ENCODE results near the gene TP63. TPM values are rescaled to one million over a fixed set of nuclear protein-coding genes. Genes with fewer than 3 reads are reported as not detected.

Gene TP63
- polyA plus RNA-seq, 2 of the 4 experiments (the other 2 are of a cell fraction), result 1.5 to 5.4 TPM

DNA sequence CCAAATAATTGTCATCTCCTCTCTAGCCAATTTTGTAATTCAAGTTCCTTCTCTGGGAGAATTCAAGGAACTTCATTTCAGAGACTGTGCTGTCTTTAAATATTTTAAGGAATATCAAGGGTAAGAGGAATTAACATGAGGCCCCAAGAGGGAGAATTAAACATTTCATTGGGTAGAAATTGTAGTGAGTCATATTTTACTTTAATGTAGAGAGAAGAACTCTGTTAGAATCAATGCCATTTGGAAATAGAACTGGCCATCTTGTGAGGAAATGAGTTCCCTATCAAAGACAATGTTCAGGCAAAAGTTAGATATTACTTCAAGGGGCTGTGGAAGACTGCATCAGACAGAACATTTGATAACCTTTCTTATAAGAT lies 43.5 kb upstream of the TP63 start (continued):
- no peak for TF ChIP-seq NPAS2 (CRISPR knock-in tag; IDR thresholded peaks at IDR 0.05; ENCODE audit: borderline replicate concordance)
- no peak for TF ChIP-seq EHF (CRISPR knock-in tag; IDR thresholded peaks at IDR 0.05)

DNA sequence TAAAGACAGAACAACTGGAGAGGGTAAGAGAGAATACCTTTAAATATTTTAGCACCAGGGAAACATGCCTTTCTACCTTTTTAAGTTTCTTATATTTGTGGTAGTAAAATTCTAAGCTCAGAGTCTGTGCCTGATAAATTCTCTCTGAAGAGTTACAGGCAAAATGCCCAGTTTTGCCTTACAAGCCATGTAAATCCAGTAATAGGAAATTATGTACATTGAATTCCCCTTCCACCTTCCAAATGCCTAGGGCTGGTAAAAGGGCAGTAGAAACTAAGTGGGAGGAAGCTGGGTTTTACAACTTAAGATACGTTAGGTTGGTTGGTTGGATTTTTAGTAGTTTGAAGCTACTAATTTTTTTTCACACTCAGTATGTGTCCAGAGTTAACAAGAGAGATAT lies 43.1 kb upstream of the TP63 start:
- Histone ChIP-seq H3K9me3 (no peaks in the 10 kb centered on the region), H3K4me3 (no peak overlapping the region), H3K4me1 (peaks cover 21% of the 10 kb centered on the region), H3K27ac (peak overlapping the region; percentile 72 to 83), H3K4me2 (peak overlapping the region; percentile 59)
- DNase-seq (ENCODE audit: low read depth in 1 of 2, low spot score in 1 of 2) (no peak), FAIRE-seq (no peak), ATAC-seq (no peak)
- ChIA-PET CTCF (interaction anchor here (1.1 kb wide), 1 partner anchor 9 kb away, joined by 3 read pairs; no protein-coding TSS in a partner anchor), POLR2A (interaction anchor here (1.0 kb wide), 1 partner anchor 42 kb away, joined by 3 read pairs; no protein-coding TSS in a partner anchor)
- 55% methylated on average over 1 of the region's 1 CpG for WGBS (ENCODE audit: missing lambda C conversion rate)
- TF ChIP-seq ZSCAN20 (CRISPR knock-in tag; IDR thresholded peaks at IDR 0.05) (no peak), FOSL2 (IDR thresholded peaks at IDR 0.05) (no peak), FOSL2 (CRISPR knock-in tag; IDR thresholded peaks at IDR 0.05) (no peak), CBX8 (IDR thresholded peaks at IDR 0.05) (no peak), SREBF2 (IDR thresholded peaks at IDR 0.05) (no peak), NPAS2 (CRISPR knock-in tag; IDR thresholded peaks at IDR 0.05; ENCODE audit: borderline replicate concordance) (no peak)

DNA sequence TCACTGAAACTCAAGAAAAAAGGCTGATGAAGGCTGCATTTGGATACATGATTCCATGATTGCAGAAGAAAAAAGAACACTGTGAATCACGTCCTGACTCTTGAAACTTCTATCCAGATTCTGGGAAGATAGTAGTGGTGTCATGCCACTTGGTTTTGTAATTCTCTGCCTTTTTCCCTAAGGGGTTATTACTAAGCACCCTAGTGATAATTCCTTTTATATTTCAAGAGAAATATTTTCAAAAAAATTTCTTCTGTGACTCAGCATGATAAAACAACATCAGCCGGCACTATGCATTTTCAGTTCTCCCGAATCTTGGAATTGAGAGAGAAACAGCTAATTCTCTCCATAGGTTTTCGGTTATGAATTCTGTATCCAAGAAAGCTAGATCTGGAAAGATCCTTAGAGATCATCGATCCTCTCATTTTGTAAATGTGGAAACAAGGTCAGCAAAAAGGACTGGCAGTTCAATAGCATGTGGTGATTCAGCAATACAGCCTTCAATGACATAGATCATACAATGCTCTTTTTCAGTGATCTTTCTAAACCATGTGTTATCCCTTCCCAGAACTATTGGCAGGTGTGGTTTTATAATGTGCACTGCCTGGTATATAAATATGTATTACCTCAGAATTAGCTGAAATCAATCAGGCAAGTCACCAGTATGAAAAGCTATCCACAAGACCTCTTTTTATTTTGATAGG lies 42.6 kb upstream of the TP63 start:
- no peak for FAIRE-seq
- WGBS (ENCODE audit: missing lambda C conversion rate), result 27% methylated on average over 5 of the region's 5 CpGs
- ChIA-PET CTCF (interaction anchor here (1.1 kb wide), 1 partner anchor 10 kb away, joined by 3 read pairs; no protein-coding TSS in a partner anchor), POLR2A (interaction anchor here (1.0 kb wide), 1 partner anchor 41 kb away, joined by 3 read pairs; no protein-coding TSS in a partner anchor)
- ATAC-seq, result peak; percentile 48 to 71; a peak in 4 of 6 replicates
- Histone ChIP-seq H3K4me3 (no peak overlapping the region), H3K27ac (peak overlapping the region; percentile 72 to 83), H3K4me2 (peak overlapping the region; percentile 59), H3K9me3 (no peaks in the 10 kb centered on the region), H3K4me1 (peaks cover 21% of the 10 kb centered on the region)
- DNase-seq (ENCODE audit: low read depth in 1 of 2, low spot score in 1 of 2), result peak; percentile 1 to 23
- TF ChIP-seq NPAS2 (CRISPR knock-in tag; IDR thresholded peaks at IDR 0.05; ENCODE audit: borderline replicate concordance) (no peak), RARB (CRISPR knock-in tag; IDR thresholded peaks at IDR 0.05) (no peak), FOSB (CRISPR knock-in tag; IDR thresholded peaks at IDR 0.05) (no peak), RFX5 (IDR thresholded peaks at IDR 0.05) (no peak), CEBPB (IDR thresholded peaks at IDR 0.05) (peak in 1 of 2 experiments; percentile 28; a peak in 1 of 4 replicates), MAFK (IDR thresholded peaks at IDR 0.05; ENCODE audit: partially characterized antibody) (peak; percentile 62), RCOR1 (IDR thresholded peaks at IDR 0.05; ENCODE audit: low read depth, low read length) (no peak), JUNB (IDR thresholded peaks at IDR 0.05) (peak; percentile 76), ZSCAN20 (CRISPR knock-in tag; IDR thresholded peaks at IDR 0.05) (no peak), HOXB13 (CRISPR knock-in tag; IDR thresholded peaks at IDR 0.05; ENCODE audit: low read depth) (no peak), EP300 (IDR thresholded peaks at IDR 0.05) (peak; percentile 41 to 49; a peak in 2 of 5 replicates), ZFP36 (IDR thresholded peaks at IDR 0.05; ENCODE audit: borderline replicate concordance, partially characterized antibody) (no peak), FOSL2 (IDR thresholded peaks at IDR 0.05) (peak; percentile 26; the same call in 1 of the 2 replicates), FOSL2 (CRISPR knock-in tag; IDR thresholded peaks at IDR 0.05) (peak; percentile 32; the same call in 1 of the 2 replicates), KDM1A (IDR thresholded peaks at IDR 0.05; ENCODE audit: low read depth) (no peak), KDM5A (IDR thresholded peaks at IDR 0.05) (no peak), SMC3 (IDR thresholded peaks at IDR 0.05) (0 out of 3 replicates have a peak, but pooled peaks have one; percentile 19)
- TF ChIP-seq, protein P1, sequence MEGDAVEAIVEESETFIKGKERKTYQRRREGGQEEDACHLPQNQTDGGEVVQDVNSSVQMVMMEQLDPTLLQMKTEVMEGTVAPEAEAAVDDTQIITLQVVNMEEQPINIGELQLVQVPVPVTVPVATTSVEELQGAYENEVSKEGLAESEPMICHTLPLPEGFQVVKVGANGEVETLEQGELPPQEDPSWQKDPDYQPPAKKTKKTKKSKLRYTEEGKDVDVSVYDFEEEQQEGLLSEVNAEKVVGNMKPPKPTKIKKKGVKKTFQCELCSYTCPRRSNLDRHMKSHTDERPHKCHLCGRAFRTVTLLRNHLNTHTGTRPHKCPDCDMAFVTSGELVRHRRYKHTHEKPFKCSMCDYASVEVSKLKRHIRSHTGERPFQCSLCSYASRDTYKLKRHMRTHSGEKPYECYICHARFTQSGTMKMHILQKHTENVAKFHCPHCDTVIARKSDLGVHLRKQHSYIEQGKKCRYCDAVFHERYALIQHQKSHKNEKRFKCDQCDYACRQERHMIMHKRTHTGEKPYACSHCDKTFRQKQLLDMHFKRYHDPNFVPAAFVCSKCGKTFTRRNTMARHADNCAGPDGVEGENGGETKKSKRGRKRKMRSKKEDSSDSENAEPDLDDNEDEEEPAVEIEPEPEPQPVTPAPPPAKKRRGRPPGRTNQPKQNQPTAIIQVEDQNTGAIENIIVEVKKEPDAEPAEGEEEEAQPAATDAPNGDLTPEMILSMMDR (IDR thresholded peaks at IDR 0.05), result no peak
- TF ChIP-seq, protein P2, sequence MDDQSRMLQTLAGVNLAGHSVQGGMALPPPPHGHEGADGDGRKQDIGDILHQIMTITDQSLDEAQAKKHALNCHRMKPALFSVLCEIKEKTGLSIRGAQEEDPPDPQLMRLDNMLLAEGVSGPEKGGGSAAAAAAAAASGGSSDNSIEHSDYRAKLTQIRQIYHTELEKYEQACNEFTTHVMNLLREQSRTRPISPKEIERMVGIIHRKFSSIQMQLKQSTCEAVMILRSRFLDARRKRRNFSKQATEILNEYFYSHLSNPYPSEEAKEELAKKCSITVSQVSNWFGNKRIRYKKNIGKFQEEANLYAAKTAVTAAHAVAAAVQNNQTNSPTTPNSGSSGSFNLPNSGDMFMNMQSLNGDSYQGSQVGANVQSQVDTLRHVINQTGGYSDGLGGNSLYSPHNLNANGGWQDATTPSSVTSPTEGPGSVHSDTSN (IDR thresholded peaks at IDR 0.05), result no peak
- TF ChIP-seq, protein P3, sequence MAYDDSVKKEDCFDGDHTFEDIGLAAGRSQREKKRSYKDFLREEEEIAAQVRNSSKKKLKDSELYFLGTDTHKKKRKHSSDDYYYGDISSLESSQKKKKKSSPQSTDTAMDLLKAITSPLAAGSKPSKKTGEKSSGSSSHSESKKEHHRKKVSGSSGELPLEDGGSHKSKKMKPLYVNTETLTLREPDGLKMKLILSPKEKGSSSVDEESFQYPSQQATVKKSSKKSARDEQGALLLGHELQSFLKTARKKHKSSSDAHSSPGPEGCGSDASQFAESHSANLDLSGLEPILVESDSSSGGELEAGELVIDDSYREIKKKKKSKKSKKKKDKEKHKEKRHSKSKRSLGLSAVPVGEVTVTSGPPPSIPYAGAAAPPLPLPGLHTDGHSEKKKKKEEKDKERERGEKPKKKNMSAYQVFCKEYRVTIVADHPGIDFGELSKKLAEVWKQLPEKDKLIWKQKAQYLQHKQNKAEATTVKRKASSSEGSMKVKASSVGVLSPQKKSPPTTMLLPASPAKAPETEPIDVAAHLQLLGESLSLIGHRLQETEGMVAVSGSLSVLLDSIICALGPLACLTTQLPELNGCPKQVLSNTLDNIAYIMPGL (CRISPR knock-in tag; IDR thresholded peaks at IDR 0.05; ENCODE audit: borderline replicate concordance), result no peak
- TF ChIP-seq, protein P4, sequence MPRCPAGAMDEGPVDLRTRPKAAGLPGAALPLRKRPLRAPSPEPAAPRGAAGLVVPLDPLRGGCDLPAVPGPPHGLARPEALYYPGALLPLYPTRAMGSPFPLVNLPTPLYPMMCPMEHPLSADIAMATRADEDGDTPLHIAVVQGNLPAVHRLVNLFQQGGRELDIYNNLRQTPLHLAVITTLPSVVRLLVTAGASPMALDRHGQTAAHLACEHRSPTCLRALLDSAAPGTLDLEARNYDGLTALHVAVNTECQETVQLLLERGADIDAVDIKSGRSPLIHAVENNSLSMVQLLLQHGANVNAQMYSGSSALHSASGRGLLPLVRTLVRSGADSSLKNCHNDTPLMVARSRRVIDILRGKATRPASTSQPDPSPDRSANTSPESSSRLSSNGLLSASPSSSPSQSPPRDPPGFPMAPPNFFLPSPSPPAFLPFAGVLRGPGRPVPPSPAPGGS (IDR thresholded peaks at IDR 0.05), result peak; percentile 52; the same call in 1 of the 3 replicates

All from A549 (cell line).